ENCODE results near the gene VWA3B.

VWA3B gene

GRCh38 chr2:98175811-98176210 lies 88.8 kb downstream of the VWA3B start:
- no peak for DNase-seq

GRCh38 chr2:98177286-98177685 lies 90.3 kb downstream of the VWA3B start:
- DNase-seq, result no peak

GRCh38 chr2:98177986-98178385 lies 91.0 kb downstream of the VWA3B start:
- no peak for DNase-seq

GRCh38 chr2:98180456-98180855 lies 93.5 kb downstream of the VWA3B start:
- no peak for DNase-seq

GRCh38 chr2:98181346-98181745 lies 94.4 kb downstream of the VWA3B start:
- DNase-seq, result no peak

- DNase-seq, result no peak
Measured at GRCh38 chr2:98185801-98186200, 98.8 kb downstream of the VWA3B start.

- no peak for DNase-seq
Measured at GRCh38 chr2:98187194-98187593, 100.2 kb downstream of the VWA3B start.

GRCh38 chr2:98188351-98189046 lies 101.5 kb downstream of the VWA3B start:
- DNase-seq, result no peak

- no peak for DNase-seq
Measured at GRCh38 chr2:98191883-98192282, 104.9 kb downstream of the VWA3B start.

GRCh38 chr2:98201576-98201975 lies 114.6 kb downstream of the VWA3B start:
- no peak for DNase-seq

- DNase-seq, result no peak
Measured at GRCh38 chr2:98205889-98206288, 118.9 kb downstream of the VWA3B start.

- no peak for DNase-seq
Measured at GRCh38 chr2:98212092-98213000, 125.4 kb downstream of the VWA3B start.

GRCh38 chr2:98216616-98217015 lies 129.6 kb downstream of the VWA3B start:
- no peak for DNase-seq

- no peak for DNase-seq
Measured at GRCh38 chr2:98219152-98219551, 132.2 kb downstream of the VWA3B start.

GRCh38 chr2:98233941-98234340 lies 147.0 kb downstream of the VWA3B start:
- no peak for DNase-seq

- DNase-seq, result no peak
Measured at GRCh38 chr2:98234776-98235175, 147.8 kb downstream of the VWA3B start.

GRCh38 chr2:98236935-98237334 lies 150.0 kb downstream of the VWA3B start:
- DNase-seq, result no peak

- DNase-seq, result no peak
Measured at GRCh38 chr2:98240786-98241398, 153.9 kb downstream of the VWA3B start.

- DNase-seq, result no peak
Measured at GRCh38 chr2:98241592-98241991, 154.6 kb downstream of the VWA3B start.

- DNase-seq, result no peak
Measured at GRCh38 chr2:98242003-98242402, 155.0 kb downstream of the VWA3B start.

GRCh38 chr2:98245491-98245890 lies 158.5 kb downstream of the VWA3B start:
- DNase-seq, result no peak

GRCh38 chr2:98247383-98247782 lies 160.4 kb downstream of the VWA3B start:
- no peak for DNase-seq

- no peak for DNase-seq
Measured at GRCh38 chr2:98252038-98252773, 165.2 kb downstream of the VWA3B start.

All from effector CD4-positive, alpha-beta T cell (primary cell).